Measurements from ENCODE around the gene ARHGEF19.

Gene ARHGEF19

DNA sequence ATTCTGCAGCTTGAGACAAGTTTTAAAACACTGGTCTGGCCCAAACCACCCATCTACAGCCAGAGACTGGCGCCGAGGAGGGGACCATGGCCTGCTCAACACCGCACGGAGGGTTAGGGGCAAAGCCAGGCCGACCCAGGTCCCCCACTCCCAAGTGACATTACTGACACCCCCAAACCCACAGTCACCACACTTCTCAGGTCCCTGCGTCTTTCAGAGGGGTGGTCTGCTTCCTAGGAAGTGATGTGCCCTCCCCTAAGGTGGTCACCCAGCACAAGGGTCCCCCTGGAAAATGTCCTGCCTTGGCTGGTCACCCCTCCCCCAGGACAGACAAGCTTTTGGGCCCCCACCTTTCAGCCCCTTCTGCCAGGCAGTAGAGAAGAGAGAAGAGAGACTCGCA is 35.8 kb downstream of the ARHGEF19 start:
- in situ Hi-C loops (cut with MboI; ENCODE audit: low sequenced_read_pairs, unreplicated experiment), result no loop called here
- TF ChIP-seq, protein P1, sequence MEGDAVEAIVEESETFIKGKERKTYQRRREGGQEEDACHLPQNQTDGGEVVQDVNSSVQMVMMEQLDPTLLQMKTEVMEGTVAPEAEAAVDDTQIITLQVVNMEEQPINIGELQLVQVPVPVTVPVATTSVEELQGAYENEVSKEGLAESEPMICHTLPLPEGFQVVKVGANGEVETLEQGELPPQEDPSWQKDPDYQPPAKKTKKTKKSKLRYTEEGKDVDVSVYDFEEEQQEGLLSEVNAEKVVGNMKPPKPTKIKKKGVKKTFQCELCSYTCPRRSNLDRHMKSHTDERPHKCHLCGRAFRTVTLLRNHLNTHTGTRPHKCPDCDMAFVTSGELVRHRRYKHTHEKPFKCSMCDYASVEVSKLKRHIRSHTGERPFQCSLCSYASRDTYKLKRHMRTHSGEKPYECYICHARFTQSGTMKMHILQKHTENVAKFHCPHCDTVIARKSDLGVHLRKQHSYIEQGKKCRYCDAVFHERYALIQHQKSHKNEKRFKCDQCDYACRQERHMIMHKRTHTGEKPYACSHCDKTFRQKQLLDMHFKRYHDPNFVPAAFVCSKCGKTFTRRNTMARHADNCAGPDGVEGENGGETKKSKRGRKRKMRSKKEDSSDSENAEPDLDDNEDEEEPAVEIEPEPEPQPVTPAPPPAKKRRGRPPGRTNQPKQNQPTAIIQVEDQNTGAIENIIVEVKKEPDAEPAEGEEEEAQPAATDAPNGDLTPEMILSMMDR (IDR thresholded peaks at IDR 0.05; ENCODE audit: borderline replicate concordance, control extremely low read depth, extremely low read depth, insufficient read depth, missing control alignments), result no peak
- no peak for DNase-seq (ENCODE audit: low spot score)

DNA sequence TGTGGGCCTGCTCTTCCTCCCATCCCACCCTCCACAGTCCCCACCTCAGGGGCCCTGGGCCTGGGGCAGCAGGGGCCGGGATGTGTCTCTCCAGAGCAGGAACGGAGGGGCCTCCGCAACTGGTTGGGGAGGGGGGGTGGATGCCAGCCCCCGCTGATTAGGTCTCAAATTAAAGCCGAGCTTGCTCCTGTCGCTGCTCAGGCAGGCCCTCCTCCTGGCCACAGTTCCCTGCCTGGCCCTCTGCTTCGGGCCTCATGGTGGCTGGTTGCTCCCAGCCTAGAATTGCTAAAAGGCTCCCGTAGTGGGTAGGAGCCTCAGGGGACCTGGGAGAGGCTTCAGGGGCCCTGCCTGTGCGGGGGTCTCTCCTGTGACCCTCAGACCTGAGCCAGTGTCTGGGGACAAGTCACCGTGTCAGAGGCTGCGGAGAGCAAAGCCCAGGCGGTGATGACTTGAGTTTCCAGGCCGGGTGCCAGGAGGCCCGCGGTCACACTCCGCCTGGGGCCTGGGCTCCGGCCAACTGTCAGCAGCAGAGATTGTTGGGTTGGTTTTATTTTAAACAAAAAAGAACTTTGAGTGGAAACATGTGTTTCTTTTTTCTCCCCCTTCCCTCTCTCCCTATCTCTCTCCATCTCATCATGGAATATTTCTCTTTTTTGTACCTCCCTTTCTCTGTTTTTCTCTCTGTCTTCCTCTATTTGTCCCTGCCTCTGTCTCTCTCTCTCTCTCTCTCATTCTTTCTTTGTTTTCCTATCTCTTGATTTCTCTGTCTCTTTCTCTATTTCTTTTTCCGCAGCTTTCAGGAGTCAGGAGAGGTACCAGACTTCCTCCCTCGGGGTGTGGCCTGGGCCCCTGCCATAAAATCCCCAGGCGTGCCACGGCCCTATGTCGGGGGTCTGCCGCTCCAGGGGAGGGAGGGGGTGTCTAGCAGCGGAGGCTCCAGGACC is 36.6 kb downstream of the ARHGEF19 start:
- TF ChIP-seq, protein P1 (IDR thresholded peaks at IDR 0.05; ENCODE audit: borderline replicate concordance, control extremely low read depth, extremely low read depth, insufficient read depth, missing control alignments), result no peak
- DNase-seq (ENCODE audit: low spot score), result no peak
- in situ Hi-C loops (cut with MboI; ENCODE audit: low sequenced_read_pairs, unreplicated experiment), result no loop called here

DNA sequence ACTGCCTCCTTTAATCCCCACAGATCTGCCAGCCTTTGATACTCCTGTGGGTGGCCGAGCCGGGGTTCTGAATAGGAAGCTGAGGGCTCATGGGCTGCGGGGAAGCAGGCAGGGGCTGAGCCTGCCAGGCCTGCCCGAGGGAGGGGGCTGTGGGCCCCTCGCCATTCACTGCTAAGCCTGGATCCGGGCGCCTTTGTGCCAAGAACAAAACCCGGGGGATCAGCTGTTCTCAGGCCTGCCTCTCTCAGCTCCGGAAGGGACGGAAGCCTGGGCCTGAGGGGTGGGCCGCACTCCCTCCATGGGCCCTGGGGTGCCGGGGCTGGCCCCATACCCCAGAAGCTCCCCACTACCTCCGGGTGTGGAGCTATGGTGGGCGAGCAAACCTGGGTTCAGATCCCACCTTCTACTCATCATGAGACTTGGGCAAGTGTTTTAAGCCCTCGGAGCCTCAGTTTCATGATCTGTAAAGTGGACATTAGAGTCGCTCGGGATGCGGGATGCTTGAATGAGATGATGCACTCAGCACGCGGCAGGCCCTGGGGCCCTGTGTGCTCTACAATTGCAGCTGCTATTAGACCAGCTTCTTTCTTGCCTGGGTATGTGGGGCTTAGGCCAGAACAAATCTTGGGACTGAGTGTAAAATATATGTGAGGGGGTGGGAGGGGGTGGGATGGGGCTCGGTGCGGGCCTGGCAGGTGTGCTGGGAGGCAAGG is 37.4 kb downstream of the ARHGEF19 start:
- DNase-seq (ENCODE audit: low spot score), result no peak
- TF ChIP-seq, protein P1 (IDR thresholded peaks at IDR 0.05; ENCODE audit: borderline replicate concordance, control extremely low read depth, extremely low read depth, insufficient read depth, missing control alignments), result no peak
- in situ Hi-C loops (cut with MboI; ENCODE audit: low sequenced_read_pairs, unreplicated experiment), result no loop called here

DNA sequence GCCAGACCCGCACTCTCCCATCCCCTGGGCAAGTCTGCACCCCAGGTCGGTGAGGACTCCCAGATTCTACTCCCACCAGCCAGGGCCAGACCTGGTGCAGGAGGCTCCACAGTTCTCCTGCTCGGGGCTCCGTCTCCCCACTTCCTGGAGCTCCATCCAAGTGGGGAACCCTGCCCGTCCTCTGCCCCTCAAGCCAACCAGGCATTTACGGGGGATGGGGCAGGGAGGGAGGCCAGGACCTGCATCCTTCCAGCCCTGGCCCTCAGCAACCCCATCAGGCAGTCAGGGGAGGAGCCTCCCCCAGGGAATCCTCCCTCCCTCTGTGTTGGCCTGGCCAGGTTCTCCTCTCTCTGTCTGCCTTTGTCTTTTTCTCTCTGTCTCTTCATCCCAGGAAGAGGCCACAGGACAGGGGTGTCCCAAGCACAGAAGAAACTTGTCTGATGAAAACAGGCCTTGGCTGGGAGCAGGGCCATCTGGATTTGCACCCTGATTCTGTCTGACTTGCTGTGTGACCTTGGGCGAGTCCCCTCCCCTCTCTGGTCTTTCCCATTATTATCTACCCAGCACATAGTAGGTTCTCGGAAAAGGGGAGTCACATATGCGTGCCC is 38.1 kb downstream of the ARHGEF19 start:
- in situ Hi-C loops (cut with MboI; ENCODE audit: low sequenced_read_pairs, unreplicated experiment), result no loop called here

DNA sequence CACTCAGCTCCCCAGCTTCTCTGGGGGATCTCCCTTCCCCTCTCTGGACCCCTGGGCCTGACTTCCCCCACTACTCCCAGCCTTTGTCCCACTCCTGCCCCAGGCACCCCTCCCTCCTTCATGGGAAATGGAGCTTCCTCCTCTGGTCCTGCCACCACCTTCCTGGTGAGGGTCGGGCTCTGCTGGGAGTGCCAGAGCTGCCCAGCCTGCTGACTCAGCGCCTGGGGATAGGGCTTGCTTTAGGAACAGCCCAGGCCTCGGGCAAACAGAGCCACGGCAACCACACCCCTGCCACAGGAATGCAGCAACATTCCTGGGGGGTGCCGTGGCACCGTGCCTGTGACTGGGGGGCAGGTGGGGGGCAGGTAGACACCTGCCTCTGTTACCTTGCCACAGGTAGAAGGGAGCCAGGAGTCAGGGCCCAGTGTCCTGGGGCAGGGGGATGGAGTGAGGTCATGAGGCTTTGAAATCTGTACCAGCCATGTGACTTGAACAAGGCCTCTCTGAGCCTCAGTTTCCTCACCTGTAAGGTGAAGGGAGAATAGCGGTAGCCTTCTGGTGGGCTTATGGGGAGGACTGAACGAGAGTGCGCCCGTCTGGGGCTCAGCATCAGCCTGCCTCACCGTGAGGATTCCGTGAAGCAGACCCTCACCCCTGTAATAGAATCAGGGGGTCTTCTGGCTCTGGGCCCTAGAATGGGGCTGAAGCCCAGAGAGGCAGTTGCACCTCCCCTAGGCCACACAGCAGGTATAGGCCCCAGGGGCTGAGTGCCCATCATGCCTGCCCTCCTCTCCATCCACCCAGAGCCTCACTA is 38.8 kb downstream of the ARHGEF19 start:
- DNase-seq (ENCODE audit: low spot score), result no peak
- in situ Hi-C loops (cut with MboI; ENCODE audit: low sequenced_read_pairs, unreplicated experiment), result no loop called here
- TF ChIP-seq, protein P1 (IDR thresholded peaks at IDR 0.05; ENCODE audit: borderline replicate concordance, control extremely low read depth, extremely low read depth, insufficient read depth, missing control alignments), result no peak

More for the DNA sequence above, 38.1 kb downstream of the ARHGEF19 start:
- TF ChIP-seq, protein P1 (IDR thresholded peaks at IDR 0.05; ENCODE audit: borderline replicate concordance, control extremely low read depth, extremely low read depth, insufficient read depth, missing control alignments), result no peak
- no peak for DNase-seq (ENCODE audit: low spot score)

All from GM13976 (cell line).